MG63 (cell line): ENCODE results near the gene ZPR1. TPM values are rescaled to one million over a fixed set of nuclear protein-coding genes. Genes with fewer than 3 reads are reported as not detected.
"Not testable (repeated sequence)": the region's sequence is repeated elsewhere in the genome, so short reads cannot be mapped to it uniquely, and the experiment has no call there.

Source experiments
- DNase-seq: peaks from one replicate; pipeline ENCODE4 v3.0.0-alpha.2; 2020
- H3K27me3 ChIP-seq: fragments of 250-450 bp; sonication (Bioruptor Pico); 2 replicates; pipeline ENCODE4 v1.5.1; 2020; ENCODE audit warnings: mild to moderate bottlenecking, moderate library complexity
- H3K36me3 ChIP-seq: fragments of 250-450 bp; sonication (Bioruptor Pico); 2 replicates; pipeline ENCODE4 v1.5.1; 2020; ENCODE audit warnings: mild to moderate bottlenecking, moderate library complexity
- H3K4me3 ChIP-seq: fragments of 250-450 bp; sonication (Bioruptor Pico); 2 replicates; pipeline ENCODE4 v1.5.1; 2020; ENCODE audit warnings: mild to moderate bottlenecking, moderate library complexity
- H3K9me3 ChIP-seq: fragments of 250-450 bp; sonication (Bioruptor Pico); 2 replicates; pipeline ENCODE4 v1.5.1; 2020; ENCODE audit warnings: mild to moderate bottlenecking, moderate library complexity
- total RNA-seq: library from RNA; depleted of rRNA; stranded (reverse); fragments of >200 nt; shearing (Covaris generic); gene quantifications from 2 replicates; pipeline ENCODE4 v1.2.3, GENCODE V29; 2014; ENCODE audit warnings: low replicate concordance

Gene ZPR1
- total RNA-seq, 1 experiment from 2014 or later, result 65.2 TPM

DNA sequence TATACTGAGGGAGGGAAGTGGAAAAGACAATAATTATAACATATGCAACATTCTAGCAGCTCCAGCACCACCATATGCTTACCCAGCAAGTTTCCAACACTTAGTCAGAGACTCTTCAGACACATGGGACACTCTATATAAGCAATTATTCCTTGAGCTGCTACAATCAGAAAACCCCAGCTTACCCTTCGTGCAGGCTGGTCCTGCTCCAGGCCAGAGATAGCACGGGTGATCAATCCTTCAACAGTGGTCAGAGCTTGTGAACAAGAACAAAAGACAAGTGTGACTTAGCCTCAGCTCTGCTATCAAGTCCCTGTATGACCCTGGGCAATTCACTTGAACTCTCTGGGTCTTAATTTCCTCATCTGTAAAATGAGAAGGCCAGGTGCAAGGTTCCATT is 1.5 kb downstream of the ZPR1 start:
- Histone ChIP-seq H3K36me3 (peaks cover 55% of the 10 kb centered on the region), H3K9me3 (no peaks in the 10 kb centered on the region), H3K27me3 (no peaks in the 10 kb centered on the region), H3K4me3 (peak overlapping the region; percentile 89; the same call in 1 of the 2 replicates)
- DNase-seq, result no peak

DNA sequence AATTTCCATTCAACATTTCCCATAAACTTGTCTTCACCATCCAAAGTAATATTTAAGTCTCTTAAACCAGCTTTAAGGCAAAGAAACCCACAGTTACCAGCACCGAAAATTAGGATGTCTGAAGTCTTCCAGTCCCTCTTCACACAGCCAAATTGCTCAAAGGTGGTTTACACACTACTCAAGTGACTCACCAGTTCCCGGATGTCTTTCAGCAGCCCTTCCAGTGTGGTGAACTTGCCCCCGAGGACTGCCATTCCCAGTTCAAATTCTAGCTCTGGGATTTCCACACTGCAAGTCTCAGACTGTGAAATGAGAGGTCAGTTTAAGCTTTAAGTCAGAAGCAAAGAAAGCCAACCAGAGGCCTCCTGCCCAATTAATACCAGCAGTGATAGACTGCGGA is 5.1 kb downstream of the ZPR1 start:
- Histone ChIP-seq H3K36me3 (peaks cover 87% of the 10 kb centered on the region), H3K27me3 (no peaks in the 10 kb centered on the region)
- DNase-seq, result peak; percentile 24

DNA sequence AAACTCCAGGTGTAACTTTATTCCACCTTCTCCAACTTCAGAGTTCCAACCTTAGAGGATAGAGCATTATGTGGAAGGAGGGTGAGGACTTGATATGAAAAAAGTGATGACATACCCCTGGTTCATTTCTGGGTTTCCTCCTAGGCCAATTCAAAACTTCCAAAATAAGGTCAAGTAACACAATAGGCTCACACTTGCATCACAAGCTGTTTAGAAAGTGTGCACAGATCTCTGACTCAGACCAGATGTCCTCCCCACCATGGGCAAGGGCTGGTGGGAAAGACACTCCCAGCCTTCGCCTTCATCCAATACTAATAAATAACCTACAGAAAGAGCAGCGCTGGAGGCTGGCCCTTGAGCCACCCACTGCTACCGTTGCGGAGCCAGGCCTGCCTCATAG is 9.3 kb downstream of the ZPR1 start:
- no peak for DNase-seq
- Histone ChIP-seq H3K9me3 (no peaks in the 10 kb centered on the region), H3K27me3 (no peaks in the 10 kb centered on the region), H3K4me3 (no peak overlapping the region), H3K36me3 (peaks cover 68% of the 10 kb centered on the region)

More for the DNA sequence above, 5.1 kb downstream of the ZPR1 start:
- H3K9me3 ChIP-seq, result no peaks in the 10 kb centered on the region
- H3K4me3 ChIP-seq, result no peak overlapping the region

DNA sequence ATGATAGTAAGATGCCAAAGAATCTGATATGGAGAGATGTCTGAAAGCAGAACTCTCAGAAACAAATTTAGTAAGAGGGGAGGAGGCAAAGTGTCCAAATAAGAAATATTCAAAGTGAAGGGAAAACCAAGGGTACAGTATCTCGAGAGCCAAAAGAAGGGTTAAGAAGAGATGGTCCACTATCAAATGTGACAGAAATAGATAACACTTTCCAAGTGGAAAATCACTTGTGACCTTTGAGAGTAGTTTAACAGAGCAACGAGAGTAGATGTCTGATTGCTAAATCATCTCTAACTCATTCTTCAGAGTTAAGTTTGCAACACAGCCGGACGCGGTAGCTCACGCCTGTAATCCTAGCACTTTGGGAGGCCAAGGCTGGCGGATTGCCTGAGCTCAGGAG is 10.8 kb downstream of the ZPR1 start:
- Histone ChIP-seq H3K9me3 (no peaks in the 10 kb centered on the region), H3K36me3 (peaks cover 55% of the 10 kb centered on the region), H3K27me3 (no peaks in the 10 kb centered on the region), H3K4me3 (no peak overlapping the region)
- DNase-seq, result no peak

DNA sequence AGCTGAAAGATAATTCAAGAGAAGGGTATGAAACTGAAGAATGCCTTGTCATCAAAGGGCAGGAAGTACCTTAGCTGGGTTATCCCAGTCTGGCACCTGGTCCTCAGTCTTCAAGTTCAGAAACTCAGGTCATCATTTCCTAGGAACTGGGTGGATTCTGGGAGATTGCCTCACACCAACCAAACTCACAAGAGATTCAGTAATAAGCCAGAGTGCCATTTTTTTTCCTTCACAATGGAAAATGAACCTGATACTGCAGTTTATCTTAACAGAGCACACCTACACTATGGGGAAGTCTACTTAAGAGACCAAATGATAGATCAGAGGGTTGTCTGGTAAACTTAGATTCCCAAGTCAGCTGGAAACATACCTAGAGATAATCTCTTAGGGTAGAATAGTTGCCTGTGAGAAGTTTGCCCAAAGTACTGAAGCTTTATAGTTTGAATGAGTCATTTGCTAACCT is 11.3 kb downstream of the ZPR1 start:
- H3K27me3 ChIP-seq, result no peaks in the 10 kb centered on the region
- DNase-seq, result no peak
- H3K4me3 ChIP-seq, result no peak overlapping the region
- H3K36me3 ChIP-seq, result peaks cover 52% of the 10 kb centered on the region
- no peaks in the 10 kb centered on the region for H3K9me3 ChIP-seq

DNA sequence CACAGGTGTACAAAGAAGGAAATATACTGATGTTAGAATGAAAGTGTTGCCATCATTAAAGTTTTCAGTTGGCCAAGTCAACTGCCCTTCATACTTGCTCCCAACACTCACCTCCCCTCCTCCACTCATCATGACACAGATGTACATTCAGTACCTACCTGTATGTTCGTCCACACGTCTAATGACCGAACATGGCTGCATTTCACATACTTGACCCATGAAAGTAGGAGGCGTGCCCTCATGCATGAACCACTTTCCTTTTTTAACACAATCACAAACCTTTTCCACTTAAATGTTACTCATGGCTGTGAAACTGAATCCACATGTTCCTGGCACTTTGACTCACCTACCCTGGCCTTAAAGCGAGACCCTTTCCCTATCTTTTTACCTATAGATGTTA is 11.8 kb downstream of the ZPR1 start:
- no peaks in the 10 kb centered on the region for H3K9me3 ChIP-seq
- no peaks in the 10 kb centered on the region for H3K27me3 ChIP-seq
- no peak overlapping the region for H3K4me3 ChIP-seq
- DNase-seq, result no peak
- peaks cover 48% of the 10 kb centered on the region for H3K36me3 ChIP-seq

DNA sequence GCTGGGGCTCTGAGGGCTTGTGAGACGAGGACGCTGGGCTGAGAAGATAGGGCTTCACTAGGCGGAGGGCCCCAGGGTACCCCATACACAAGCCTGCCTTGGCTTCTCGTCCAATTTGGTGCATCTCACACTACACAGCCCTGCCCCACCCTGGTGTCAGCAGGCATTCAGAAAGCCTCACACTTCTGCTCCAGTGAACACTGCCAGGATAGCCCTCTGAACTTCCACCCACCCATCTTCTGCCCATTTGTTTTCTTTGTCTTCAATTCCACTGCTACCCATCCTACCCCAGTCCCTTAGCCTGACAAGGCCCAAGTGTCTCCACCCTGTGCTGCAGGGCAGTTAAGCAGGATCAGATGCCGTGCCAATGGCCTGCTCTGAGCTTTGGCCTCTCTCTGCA is 13.2 kb downstream of the ZPR1 start:
- no peaks in the 10 kb centered on the region for H3K27me3 ChIP-seq
- H3K4me3 ChIP-seq, result no peak overlapping the region
- H3K36me3 ChIP-seq, result peaks cover 38% of the 10 kb centered on the region
- no peak for DNase-seq
- H3K9me3 ChIP-seq, result no peaks in the 10 kb centered on the region

DNA sequence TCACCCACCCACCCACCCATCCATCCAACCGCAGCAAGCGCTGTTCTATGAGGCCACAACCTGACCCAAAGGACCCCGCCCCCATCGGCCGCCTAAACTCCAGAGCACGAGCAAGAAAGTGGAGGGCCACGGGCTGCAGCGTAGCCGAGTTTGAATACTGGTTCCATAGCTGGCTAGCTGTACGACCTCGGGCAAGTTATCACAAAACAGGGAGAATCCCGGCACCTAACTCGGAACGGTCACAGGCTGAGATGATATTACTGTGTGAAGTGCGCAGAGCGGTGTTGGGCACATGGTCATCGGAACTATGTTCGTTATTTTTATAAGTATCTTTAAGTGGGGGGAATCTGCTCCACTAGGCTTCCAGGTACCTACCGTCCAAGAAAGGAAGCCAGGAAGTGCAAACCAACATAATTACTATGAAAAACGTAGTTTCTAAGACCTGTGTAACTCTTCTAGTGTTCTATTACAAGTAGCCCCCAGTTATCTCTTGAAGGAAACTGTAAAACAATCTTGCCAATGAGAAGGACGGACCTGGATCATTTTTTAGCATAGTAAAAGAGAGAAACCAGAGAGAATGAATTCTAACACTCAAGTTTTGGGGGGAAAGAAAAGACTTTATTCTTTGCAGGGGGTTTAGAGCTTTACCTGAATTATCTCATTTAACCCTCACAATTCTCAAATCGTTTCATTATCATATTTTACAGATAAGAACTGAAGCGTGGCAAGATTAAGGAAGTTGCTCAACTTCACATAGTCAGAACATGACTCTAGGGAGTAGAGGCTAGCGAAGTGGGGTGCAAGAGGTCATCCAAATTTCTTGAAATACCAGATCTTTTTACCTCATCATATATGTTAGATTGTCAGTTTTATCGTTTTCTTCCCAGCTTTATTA is 14.4 kb downstream of the ZPR1 start:
- DNase-seq, result no peak
- Histone ChIP-seq H3K9me3 (no peaks in the 10 kb centered on the region), H3K4me3 (peak overlapping the region; percentile 96), H3K36me3 (peaks cover 33% of the 10 kb centered on the region), H3K27me3 (no peaks in the 10 kb centered on the region)

DNA sequence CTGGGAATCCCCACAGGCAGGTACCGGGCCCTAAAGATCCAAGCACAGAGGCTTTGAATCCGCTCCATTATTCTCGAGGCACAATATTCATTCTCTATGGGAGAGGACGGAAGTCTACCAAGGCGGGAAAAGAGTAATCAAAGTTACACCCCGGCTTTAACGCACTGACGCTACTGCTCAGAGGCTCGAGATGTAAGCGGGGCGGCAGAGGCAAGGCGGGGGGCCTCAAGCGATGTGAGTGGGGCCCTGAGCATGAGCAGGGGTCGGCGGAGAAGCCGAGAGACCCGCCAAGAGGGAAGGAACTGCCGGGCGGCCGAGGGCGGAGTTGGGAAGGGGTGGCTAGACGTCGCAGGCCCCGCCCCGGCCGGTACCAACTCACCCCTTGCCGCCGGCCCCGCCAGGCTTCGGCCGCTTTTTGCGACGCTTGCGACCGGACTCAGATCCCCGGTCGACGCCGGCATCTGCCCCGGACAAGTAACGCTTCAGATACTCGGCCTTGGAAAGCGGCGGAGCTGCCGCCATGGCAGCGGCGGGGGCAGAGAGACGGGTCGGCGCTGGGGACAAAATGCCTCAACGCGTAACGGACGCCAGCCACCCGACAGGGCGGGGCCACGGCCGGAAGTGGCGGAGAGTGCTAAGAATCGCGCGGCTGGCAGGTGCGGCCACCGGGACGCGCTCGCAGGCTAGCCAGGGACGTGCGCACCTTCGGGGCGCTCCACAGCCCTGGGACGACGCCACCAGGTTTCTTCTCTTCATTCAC is 15.2 kb downstream of the ZPR1 start, which contains the start of gene BUD13:
Gene BUD13, minus strand, starts transcription at position 545 of the 760 bp plus-strand sequence. Its CDS starts 23 bp downstream, at position 522.
- no peaks in the 10 kb centered on the region for H3K9me3 ChIP-seq
- H3K4me3 ChIP-seq, result peak within 1 kb of the TSS; percentile 96
- H3K27me3 ChIP-seq, result no peaks in the 10 kb centered on the region
- H3K36me3 ChIP-seq, result peaks cover 25% of the 10 kb centered on the region
- peak; percentile 89 for DNase-seq

DNA sequence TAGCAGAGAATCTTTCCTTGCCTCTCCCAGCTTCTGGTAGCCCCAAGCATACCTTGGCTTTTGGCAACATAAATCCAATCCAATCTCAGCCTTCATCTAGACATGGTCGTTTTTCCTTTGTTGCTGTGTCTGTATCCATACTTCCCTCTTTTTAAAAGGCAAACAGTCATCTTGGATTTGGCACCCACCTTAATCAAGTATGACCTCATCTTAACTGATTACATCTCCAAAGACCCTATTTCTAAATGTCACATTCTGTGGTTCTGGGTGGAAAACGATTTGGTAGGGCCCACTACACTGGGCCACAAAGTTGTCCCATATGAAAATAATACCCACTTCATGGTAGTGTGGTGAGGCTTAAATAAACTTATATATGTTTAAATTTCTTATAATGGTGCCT is 15.9 kb downstream of the ZPR1 start:
- Histone ChIP-seq H3K36me3 (peaks cover 24% of the 10 kb centered on the region), H3K27me3 (no peaks in the 10 kb centered on the region), H3K9me3 (no peaks in the 10 kb centered on the region), H3K4me3 (peak overlapping the region; percentile 96)
- DNase-seq, result no peak

DNA sequence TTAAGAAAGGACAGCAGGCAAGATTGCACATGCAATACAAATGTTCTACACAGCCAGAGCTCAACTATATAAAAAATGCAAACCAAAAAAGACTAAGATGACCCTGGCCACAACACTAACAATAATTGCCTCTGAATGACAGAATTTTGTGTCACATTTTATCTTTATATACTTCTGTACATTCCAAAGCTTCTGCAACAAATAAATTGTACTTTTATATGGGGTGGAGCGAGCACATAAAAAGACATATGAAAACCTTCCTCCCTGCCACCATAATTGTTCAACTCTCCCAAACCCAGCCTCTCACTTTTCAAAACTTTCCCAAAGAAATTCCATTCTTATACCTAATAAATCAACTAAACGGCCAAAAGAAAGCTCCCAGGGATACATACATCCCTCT is 25.7 kb downstream of the ZPR1 start:
- no peak for DNase-seq
- no peaks in the 10 kb centered on the region for H3K9me3 ChIP-seq
- no peaks in the 10 kb centered on the region for H3K27me3 ChIP-seq
- no peak overlapping the region for H3K4me3 ChIP-seq
- H3K36me3 ChIP-seq, result peaks cover 51% of the 10 kb centered on the region

DNA sequence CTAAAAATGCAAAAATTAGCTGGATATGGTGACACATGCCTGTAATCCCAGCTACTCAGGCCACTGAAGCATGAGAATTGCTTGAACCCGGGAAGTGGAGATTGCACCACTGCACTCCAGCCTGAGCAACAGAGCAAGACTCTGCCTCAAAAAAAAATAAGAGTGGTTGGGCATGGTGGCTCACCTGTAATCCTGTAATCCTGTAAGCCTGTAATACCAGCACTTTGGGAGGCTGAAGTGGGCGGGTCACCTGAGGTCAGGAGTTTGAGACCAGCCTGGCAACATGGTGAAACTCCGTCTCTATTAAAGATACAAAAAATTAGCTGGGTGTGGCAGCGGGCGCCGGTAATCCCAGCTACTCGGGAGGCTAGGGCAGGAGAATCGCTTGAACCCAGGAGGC is 31.8 kb downstream of the ZPR1 start:
- H3K9me3 ChIP-seq, H3K27me3 ChIP-seq, DNase-seq, H3K4me3 ChIP-seq: not testable (repeated sequence)
- peaks cover 64% of the 10 kb centered on the region for H3K36me3 ChIP-seq

DNA sequence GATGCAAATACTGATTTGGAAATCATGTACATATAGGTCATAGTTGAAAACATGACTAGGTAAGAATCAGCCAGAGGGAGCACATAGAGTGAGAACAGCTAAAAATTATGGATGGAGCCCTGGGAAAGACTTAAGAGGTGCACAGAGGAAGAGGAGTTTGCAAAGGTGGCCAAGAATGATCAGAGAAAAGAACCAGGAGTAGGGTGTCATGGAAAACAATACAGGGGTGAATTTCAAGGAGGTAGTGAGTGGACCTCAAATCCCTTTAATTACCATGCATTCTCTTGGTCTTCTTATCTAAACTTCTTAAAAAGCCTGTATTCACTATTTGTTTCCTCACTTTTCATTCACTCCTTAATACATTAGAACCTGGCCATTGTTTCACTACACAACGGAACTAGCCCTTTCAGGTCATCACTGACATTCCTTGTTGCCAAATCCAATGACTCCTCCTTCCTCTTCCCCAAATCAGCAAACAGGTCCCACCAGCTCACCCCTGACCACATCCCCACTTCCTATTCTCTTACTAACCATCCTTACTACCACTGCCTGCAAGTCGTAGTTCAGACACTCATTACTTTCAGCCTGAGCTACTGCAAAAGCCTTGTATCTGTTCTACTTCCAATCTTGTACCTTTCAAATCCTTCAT is 37.6 kb downstream of the ZPR1 start:
- H3K4me3 ChIP-seq, result no peak overlapping the region
- H3K9me3 ChIP-seq, result no peaks in the 10 kb centered on the region; the same call in 1 of the 2 replicates
- no peak for DNase-seq
- peaks cover 64% of the 10 kb centered on the region for H3K36me3 ChIP-seq
- H3K27me3 ChIP-seq, result no peaks in the 10 kb centered on the region

DNA sequence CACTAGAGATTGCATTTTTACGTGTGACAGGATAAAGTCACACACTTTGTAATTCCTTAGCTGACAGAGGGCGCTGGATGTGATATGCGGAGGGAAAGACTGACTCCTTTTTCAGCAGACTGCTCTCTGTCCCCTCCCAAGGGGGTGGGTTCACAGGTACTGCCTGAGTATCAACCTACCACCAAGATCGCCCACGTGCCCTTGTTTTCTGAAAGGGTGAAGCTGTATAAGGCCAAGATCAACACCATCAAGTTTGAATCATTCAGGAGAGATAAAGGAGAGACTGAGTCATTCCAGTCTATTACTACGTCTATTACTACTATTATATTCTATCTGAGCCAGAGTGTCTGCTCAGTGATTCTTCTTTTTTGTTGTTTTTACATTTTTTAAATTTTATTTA is 45.7 kb downstream of the ZPR1 start:
- DNase-seq, result no peak
- H3K9me3 ChIP-seq, result no peaks in the 10 kb centered on the region
- no peaks in the 10 kb centered on the region for H3K27me3 ChIP-seq
- no peak overlapping the region for H3K4me3 ChIP-seq
- H3K36me3 ChIP-seq, result peaks cover 11% of the 10 kb centered on the region

DNA sequence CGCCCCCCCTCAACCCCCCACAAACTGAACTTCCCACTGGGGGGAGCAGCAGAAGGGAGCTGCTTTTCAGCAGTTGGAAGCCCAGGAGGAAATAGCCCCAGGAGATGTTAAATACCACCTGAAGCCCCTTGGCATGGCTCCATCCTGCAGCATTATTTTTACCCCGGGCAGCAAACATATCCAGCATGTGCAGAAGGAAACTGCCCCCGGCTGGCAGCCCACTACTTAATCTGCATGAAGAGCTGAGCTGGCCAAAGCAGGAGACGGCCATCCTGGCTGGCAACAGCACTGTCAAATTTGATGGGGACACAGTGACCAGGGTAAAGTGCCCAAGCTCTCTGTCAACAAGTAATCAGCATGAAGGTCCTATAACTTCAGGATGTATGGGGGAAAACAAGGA is 47.1 kb downstream of the ZPR1 start:
- no peaks in the 10 kb centered on the region for H3K36me3 ChIP-seq
- no peak overlapping the region for H3K4me3 ChIP-seq
- H3K9me3 ChIP-seq, result no peaks in the 10 kb centered on the region
- no peaks in the 10 kb centered on the region for H3K27me3 ChIP-seq
- no peak for DNase-seq

DNA sequence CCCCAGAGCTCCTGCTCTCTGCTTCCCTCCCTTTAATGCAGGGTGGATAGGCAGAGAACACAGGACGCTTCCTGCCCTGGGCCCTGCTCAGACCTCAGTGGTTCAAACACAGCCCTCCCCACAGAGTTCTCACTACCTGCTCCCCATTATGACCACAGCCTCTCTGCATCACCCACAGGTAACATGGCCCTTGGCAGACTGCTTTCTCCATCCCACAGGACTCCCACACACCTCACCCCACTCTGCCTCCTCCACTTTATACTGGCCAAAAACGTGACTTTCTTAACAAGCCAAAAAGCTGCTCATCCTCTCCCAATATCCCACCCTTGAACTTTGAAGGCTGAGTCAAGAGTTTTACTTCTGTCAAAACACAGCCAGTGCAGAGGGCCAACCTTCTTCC is 48.8 kb downstream of the ZPR1 start:
- no peak for DNase-seq
- H3K27me3 ChIP-seq, result no peaks in the 10 kb centered on the region
- H3K9me3 ChIP-seq, result no peaks in the 10 kb centered on the region
- H3K36me3 ChIP-seq, result no peaks in the 10 kb centered on the region
- H3K4me3 ChIP-seq, result no peak overlapping the region

DNA sequence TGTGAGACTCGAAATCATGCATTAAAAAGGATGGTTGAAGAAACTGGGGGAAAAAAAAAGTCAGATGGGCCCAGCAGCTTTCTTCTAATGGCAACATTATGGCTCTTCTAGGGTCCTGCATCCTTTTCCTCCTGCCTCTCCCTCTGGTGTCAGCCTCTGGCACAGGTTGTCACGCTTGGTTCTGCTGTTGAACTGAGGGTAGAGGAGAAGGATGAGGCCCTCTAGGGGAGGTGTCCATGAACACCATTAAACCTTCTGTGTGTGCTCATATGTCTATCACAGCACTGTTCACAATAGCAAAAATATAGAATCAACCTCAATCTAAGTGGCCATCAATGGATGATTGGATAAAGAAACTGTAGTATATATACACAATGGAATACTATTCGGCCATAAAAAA is 51.1 kb downstream of the ZPR1 start:
- peak; percentile 21 for DNase-seq

More for the DNA sequence above, 51.1 kb downstream of the ZPR1 start:
- H3K36me3 ChIP-seq, result no peaks in the 10 kb centered on the region
- no peaks in the 10 kb centered on the region for H3K9me3 ChIP-seq
- no peaks in the 10 kb centered on the region for H3K27me3 ChIP-seq
- H3K4me3 ChIP-seq, result no peak overlapping the region
